ENCODE data around the gene POC1A. TPM values are rescaled to one million over a fixed set of nuclear protein-coding genes. Genes with fewer than 3 reads are reported as not detected.
A peak's percentile ranks its signal among the peaks of the same experiment; 100 is the strongest.

Gene POC1A
- total and polyA plus RNA-seq, 10 of the 15 experiments (the other 5 are each of a cell fraction or from before 2014, with no cell fraction given), result 8.5 to 49.8 (median 23.5) TPM

DNA sequence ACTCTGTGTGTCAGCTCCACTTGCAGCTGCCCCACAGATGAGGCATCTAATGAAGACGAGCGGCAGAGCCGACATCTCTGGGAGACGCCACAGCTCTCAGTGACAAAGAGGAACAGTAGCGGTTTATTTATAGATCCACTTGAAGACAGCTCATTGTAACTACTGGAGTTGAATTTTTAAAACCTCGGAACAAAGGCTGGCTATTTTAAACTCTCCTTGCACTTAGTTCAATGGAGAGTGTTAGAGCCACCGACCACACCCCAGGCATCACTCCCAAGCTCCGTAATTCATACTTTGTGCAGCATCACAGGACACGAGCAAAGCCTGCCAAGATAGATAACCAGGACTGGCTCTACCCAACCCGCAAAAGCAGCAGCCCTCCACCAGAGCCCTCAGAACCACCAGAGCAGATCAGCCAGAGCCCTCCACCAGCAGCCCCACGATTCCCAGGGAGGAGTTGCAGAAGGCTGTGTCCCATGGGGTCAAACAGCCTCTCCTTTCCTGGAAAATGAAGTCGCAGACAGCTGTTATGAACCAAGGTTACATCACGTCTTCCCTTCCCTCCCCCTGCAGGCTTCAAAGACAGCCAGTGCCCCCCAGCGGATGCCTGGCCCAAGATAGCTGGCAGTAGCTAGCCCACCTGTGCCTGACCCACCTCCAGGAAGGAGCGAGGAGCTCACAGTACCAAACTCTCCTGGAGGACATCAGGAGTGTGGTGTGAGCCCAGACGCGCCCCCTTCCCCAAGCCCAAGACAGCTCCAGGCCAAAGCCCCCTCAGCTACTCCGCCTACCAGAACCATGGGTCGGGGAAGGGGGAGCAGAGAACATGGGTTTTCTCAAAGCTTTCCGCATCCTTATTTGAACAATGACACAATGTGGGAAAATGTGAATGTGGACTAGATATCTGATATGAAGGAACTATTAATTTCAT lies 45.7 kb downstream of the POC1A start:
- FAIRE-seq (no peak), DNase-seq (ENCODE audit: low read depth, low spot score) (no peak)

More for the DNA sequence above, 45.7 kb downstream of the POC1A start:
- Histone ChIP-seq H3K36me3 (ENCODE audit: control insufficient read depth in 2 of 2, insufficient read depth in 2 of 2, low read length in 1 of 2) (peaks cover 0 to 8% of the 10 kb centered on the region in 2 experiments; a peak in 2 of 4 replicates), H3K9ac (ENCODE audit: control insufficient read depth, insufficient read depth, low read length) (no peak overlapping the region), H3K79me2 (ENCODE audit: control insufficient read depth, insufficient read depth, low read length) (no peaks in the 10 kb centered on the region), H3K27me3 (replicated peaks in 1 of 2; ENCODE audit: control insufficient read depth in 2 of 2, insufficient read depth in 2 of 2, low read length in 1 of 2) (no peaks in the 10 kb centered on the region), H3K4me3 (no peak overlapping the region), H2AFZ (ENCODE audit: control insufficient read depth, low read depth, low read length) (no peak overlapping the region), H4K20me1 (ENCODE audit: control insufficient read depth, insufficient read depth) (no peaks in the 10 kb centered on the region), H3K9me3 (replicated peaks; ENCODE audit: control insufficient read depth, insufficient read depth, low read length) (no peaks in the 10 kb centered on the region), H3K4me1 (ENCODE audit: control insufficient read depth, insufficient read depth, low read length) (no peaks in the 10 kb centered on the region), H3K27ac (ENCODE audit: control insufficient read depth, insufficient read depth) (no peak overlapping the region), H3K4me2 (ENCODE audit: control insufficient read depth, insufficient read depth) (no peak overlapping the region)
- TF ChIP-seq PAX5 (IDR thresholded peaks at IDR 0.05; ENCODE audit: borderline replicate concordance, low read depth, low read length) (no peak), SUPT20H (IDR thresholded peaks at IDR 0.05; ENCODE audit: borderline replicate concordance, control insufficient read depth, low read depth, low read length) (no peak), FOS (IDR thresholded peaks at IDR 0.05; ENCODE audit: borderline replicate concordance, extremely low read depth, insufficient read length) (no peak), RAD21 (IDR thresholded peaks at IDR 0.05; ENCODE audit: insufficient read depth, low read depth, low read length) (peak; percentile 37; the same call in 1 of the 2 replicates), RCOR1 (conservative IDR thresholded peaks at IDR 0.05; ENCODE audit: low read depth, low read length) (no peak)
- TF ChIP-seq, protein P1, sequence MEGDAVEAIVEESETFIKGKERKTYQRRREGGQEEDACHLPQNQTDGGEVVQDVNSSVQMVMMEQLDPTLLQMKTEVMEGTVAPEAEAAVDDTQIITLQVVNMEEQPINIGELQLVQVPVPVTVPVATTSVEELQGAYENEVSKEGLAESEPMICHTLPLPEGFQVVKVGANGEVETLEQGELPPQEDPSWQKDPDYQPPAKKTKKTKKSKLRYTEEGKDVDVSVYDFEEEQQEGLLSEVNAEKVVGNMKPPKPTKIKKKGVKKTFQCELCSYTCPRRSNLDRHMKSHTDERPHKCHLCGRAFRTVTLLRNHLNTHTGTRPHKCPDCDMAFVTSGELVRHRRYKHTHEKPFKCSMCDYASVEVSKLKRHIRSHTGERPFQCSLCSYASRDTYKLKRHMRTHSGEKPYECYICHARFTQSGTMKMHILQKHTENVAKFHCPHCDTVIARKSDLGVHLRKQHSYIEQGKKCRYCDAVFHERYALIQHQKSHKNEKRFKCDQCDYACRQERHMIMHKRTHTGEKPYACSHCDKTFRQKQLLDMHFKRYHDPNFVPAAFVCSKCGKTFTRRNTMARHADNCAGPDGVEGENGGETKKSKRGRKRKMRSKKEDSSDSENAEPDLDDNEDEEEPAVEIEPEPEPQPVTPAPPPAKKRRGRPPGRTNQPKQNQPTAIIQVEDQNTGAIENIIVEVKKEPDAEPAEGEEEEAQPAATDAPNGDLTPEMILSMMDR (IDR thresholded peaks at IDR 0.05 in 2 of 3, conservative IDR thresholded peaks at IDR 0.05 in 1 of 3; ENCODE audit: control insufficient read depth in 2 of 3, extremely low read depth in 1 of 3, insufficient read depth in 1 of 3, low read depth in 3 of 3, low read length in 3 of 3), result peak in 1 of 3 experiments; percentile 5; a peak in 2 of 6 replicates
- peak; percentile 51; the same call in 2 of the 3 replicates for ATAC-seq
- in situ Hi-C loops (cut with MboI) (no loop called here), intact Hi-C loops (cut with micrococcal nuclease; ENCODE audit: unreplicated experiment) (loop anchor here (5.0 kb wide), 1 partner anchor 51 kb away; the partner anchor contains the start of gene DUSP7)
- ChIA-PET RAD21 (ENCODE audit: unreplicated experiment) (interaction anchor here (0.8 to 3.1 kb wide), 7 partner anchors 52 to 107 kb away, joined by 3 to 17 read pairs (median 6); partner anchors contain the start of gene DUSP7), SMC1A (ENCODE audit: uncharacterized antibody, unreplicated experiment) (interaction anchor here (0.7 to 2.4 kb wide), 5 partner anchors 10 to 107 kb away, joined by 3 to 12 read pairs (median 6); no protein-coding TSS in a partner anchor), CTCF (interaction anchor here (1.0 to 3.5 kb wide), 6 partner anchors 8 to 107 kb away, joined by 3 to 19 read pairs (median 18); no protein-coding TSS in a partner anchor), POLR2A (interaction anchor here (0.5 to 0.9 kb wide), 2 partner anchors 55 to 117 kb away, joined by 3 read pairs; partner anchors contain the start of gene TLR9)
- BruUV-seq (replicated peaks), result no TSS peak
- 89% methylated on average over 20 of the region's 20 CpGs for WGBS (ENCODE audit: insufficient coverage, insufficient replicate concordance, low lambda C conversion rate, missing lambda C conversion rate)

All from GM12878 (cell line).